ENCODE measurements around the gene FILIP1L. TPM values are rescaled to one million over a fixed set of nuclear protein-coding genes. Genes with fewer than 3 reads are reported as not detected.

FILIP1L gene
- total and polyA plus RNA-seq, 2 of the 8 experiments (the other 6 are each of a cell fraction or from before 2014, with no cell fraction given), result 0.06 to 0.09 TPM

GRCh38 chr3:100059472-100059871 lies 54.8 kb downstream of the FILIP1L start:
- Histone ChIP-seq H3K79me1 (ENCODE audit: low read depth, low read length) (0 out of 2 replicates have a peak, but pooled peaks cover 2% of the 10 kb centered on the region), H4K20me1 (replicated peaks in 1 of 2; ENCODE audit: control insufficient read depth in 1 of 2, insufficient read depth in 2 of 2, low read length in 2 of 2) (no peaks in the 10 kb centered on the region), H3K79me2 (ENCODE audit: control insufficient read depth in 1 of 2, insufficient read depth in 2 of 2, low read length in 2 of 2) (no peaks in the 10 kb centered on the region), H3K14ac (ENCODE audit: insufficient read length) (no peak overlapping the region), H2BK12ac (ENCODE audit: low read depth, low read length) (no peak overlapping the region), H3K9me3 (ENCODE audit: insufficient read depth in 2 of 2, low read depth in 1 of 2, low read length in 1 of 2) (no peaks in the 10 kb centered on the region), H4K5ac (ENCODE audit: insufficient read length, low read depth, low read length) (no peak overlapping the region), H3K18ac (ENCODE audit: extremely low read depth, low read length) (no peak overlapping the region), H4K8ac (ENCODE audit: extremely low read depth, insufficient read depth, low read length) (no peak overlapping the region), H2AK5ac (ENCODE audit: low read depth, low read length) (no peak overlapping the region), H3K56ac (replicated peaks; ENCODE audit: insufficient read length, low read depth, low read length) (no peak overlapping the region), H2BK120ac (replicated peaks; ENCODE audit: low read depth, low read length) (no peak overlapping the region), H2BK15ac (ENCODE audit: low read length) (no peak overlapping the region), H3K9ac (replicated peaks in 1 of 4; ENCODE audit: extremely low read depth in 1 of 4, low read depth in 3 of 4, low read length in 3 of 4) (no peak overlapping the region), H3K4ac (replicated peaks; ENCODE audit: insufficient read length, low read depth, low read length) (no peak overlapping the region), H3K4me1 (replicated peaks in 1 of 4; ENCODE audit: control insufficient read depth in 3 of 4, insufficient read depth in 4 of 4, low read length in 3 of 4) (no peaks in the 10 kb centered on the region; a peak in 1 of 7 replicates), H3K27ac (ENCODE audit: low read depth, low read length) (no peak overlapping the region), H3K27me3 (replicated peaks in 1 of 4; ENCODE audit: control insufficient read depth in 3 of 4, extremely low read depth in 1 of 4, insufficient read depth in 3 of 4, low read length in 3 of 4) (no peaks in the 10 kb centered on the region), H3K36me3 (ENCODE audit: control insufficient read depth in 2 of 4, insufficient read depth in 4 of 4, low read length in 3 of 4) (no peaks in the 10 kb centered on the region), H3K4me2 (ENCODE audit: insufficient read depth in 1 of 2, low read depth in 2 of 2, low read length in 2 of 2) (no peak overlapping the region), H4K91ac (replicated peaks; ENCODE audit: insufficient read length, low read length) (no peak overlapping the region), H3K23ac (ENCODE audit: insufficient read length) (no peak overlapping the region), H3K4me3 (ENCODE audit: extremely low read depth in 1 of 4, insufficient read depth in 2 of 4, low read depth in 3 of 4, low read length in 4 of 4) (no peak overlapping the region), H2AFZ (ENCODE audit: low read length) (no peak overlapping the region), H3K23me2 (ENCODE audit: low read depth, low read length) (no peaks in the 10 kb centered on the region; the same call in 1 of the 2 replicates), H2BK5ac (ENCODE audit: low read depth, low read length) (no peak overlapping the region), H2BK20ac (ENCODE audit: low read length) (no peak overlapping the region)
- FAIRE-seq (no peak), DNase-seq (ENCODE audit: low read depth in 1 of 2, low spot score in 2 of 2) (no peak)
- POLR2A ChIA-PET (ENCODE audit: partially characterized antibody), result no interaction called here
- WGBS, 2 experiments (ENCODE audit: extremely low coverage in 1 of 2, insufficient coverage in 1 of 2, insufficient read length in 1 of 2, insufficient replicate concordance in 2 of 2, low coverage in 1 of 2, low lambda C conversion rate in 2 of 2, missing lambda C conversion rate in 1 of 2), result 95% methylated on average over 3 of the region's 3 CpGs; no CpG with 5 or more reads in 1 of the 2 experiments
- CTCF ChIA-PET (ENCODE audit: partially characterized antibody), result interaction anchor here (0.7 to 1.2 kb wide), 3 partner anchors 15 to 238 kb away, joined by 3 to 5 read pairs (median 4); no protein-coding TSS in a partner anchor
- TF ChIP-seq CHD2 (IDR thresholded peaks at IDR 0.05; ENCODE audit: low read length) (no peak), TAF7 (optimal IDR thresholded peaks at IDR 0.05; ENCODE audit: borderline replicate concordance, low read depth, low read length) (no peak), SRF (IDR thresholded peaks at IDR 0.05; ENCODE audit: low read depth, low read length) (no peak), TBP (IDR thresholded peaks at IDR 0.05; ENCODE audit: low read depth, low read length) (no peak), EZH2 (IDR thresholded peaks at IDR 0.05; ENCODE audit: low read depth, low read length, severe bottlenecking) (no peak), SIX5 (IDR thresholded peaks at IDR 0.05; ENCODE audit: low read depth, low read length) (no peak), CTCF (IDR thresholded peaks at IDR 0.05; ENCODE audit: control extremely low read depth in 1 of 3, insufficient read depth in 1 of 3, low read depth in 1 of 3, low read length in 3 of 3) (no peak), RNF2 (IDR thresholded peaks at IDR 0.05; ENCODE audit: borderline replicate concordance, low read depth, low read length, missing control alignments, poor library complexity, severe bottlenecking) (no peak), POLR2AphosphoS5 (IDR thresholded peaks at IDR 0.05; ENCODE audit: low read depth, low read length) (no peak), EGR1 (IDR thresholded peaks at IDR 0.05; ENCODE audit: borderline replicate concordance, low read depth, low read length) (no peak), CTBP2 (IDR thresholded peaks at IDR 0.05; ENCODE audit: borderline replicate concordance, insufficient read depth, insufficient read length, low read length) (no peak), SIRT6 (IDR thresholded peaks at IDR 0.05; ENCODE audit: low read length) (no peak)

Measured in H1 (cell line).